K562 (cell line): ENCODE data around the gene FN3K. TPM values are rescaled to one million over a fixed set of nuclear protein-coding genes. Genes with fewer than 3 reads are reported as not detected.

ENCODE experiments used
- ARID3A ChIP-seq: IDR thresholded peaks from 2 replicates; pipeline ENCODE4 v1.6.1; 2012; ENCODE audit warnings: low read depth, low read length, improper control_type of control experiment, borderline replicate concordance
- ATF1 ChIP-seq, 2 experiments: fragments of 450-650 bp in 1 of 2; IDR thresholded peaks; 2 replicates each; pipeline ENCODE4 v1.6.1; 2016; ENCODE audit warnings: missing compliant biosample characterization in 1 of 2, missing genetic modification characterization in 1 of 2
- CBFB ChIP-seq: sonication (generic); formaldehyde crosslinking; IDR thresholded peaks from 2 replicates; pipeline ENCODE4 v1.4.0; 2020; ENCODE audit warnings: mild to moderate bottlenecking, missing genetic modification reagents
- CHD4 ChIP-seq: fragments of 200-600 bp; sonication (generic); IDR thresholded peaks from 3 replicates; pipeline ENCODE4 v1.6.1; 2012; ENCODE audit warnings: low read depth, mild to moderate bottlenecking, mixed read lengths, low read length, inconsistent platforms; ENCODE audit not compliant: insufficient read depth, insufficient replicate concordance, poor library complexity, severe bottlenecking
- ELF4 ChIP-seq: fragments of 450-650 bp; formaldehyde crosslinking; IDR thresholded peaks from 2 replicates; pipeline ENCODE4 v1.4.0; 2022; ENCODE audit warnings: missing genetic modification characterization
- HDAC3 ChIP-seq: fragments of 450-650 bp; IDR thresholded peaks from 2 replicates; pipeline ENCODE4 v1.6.1; 2018; ENCODE audit warnings: borderline replicate concordance, mild to moderate bottlenecking, moderate library complexity; ENCODE audit not compliant: partially characterized antibody
- HMG20B ChIP-seq: fragments of 250-450 bp; sonication (Bioruptor Pico); IDR thresholded peaks from 2 replicates; pipeline ENCODE4 v1.5.0; 2021; ENCODE audit warnings: mild to moderate bottlenecking
- HMGXB4 ChIP-seq: sonication (generic); formaldehyde crosslinking; IDR thresholded peaks from 2 replicates; pipeline ENCODE4 v1.8.1; 2023; ENCODE audit warnings: mild to moderate bottlenecking, missing genetic modification reagents
- HNRNPUL1 ChIP-seq: fragments of 200-400 bp; formaldehyde crosslinking; IDR thresholded peaks from 2 replicates; pipeline ENCODE4 v1.6.1; 2017; ENCODE audit warnings: low read length
- MEF2D ChIP-seq: conservative IDR thresholded peaks from 2 replicates; pipeline ENCODE4 v1.6.1; 2016; ENCODE audit warnings: low read depth, missing genetic modification characterization, missing compliant biosample characterization
- MLX ChIP-seq, 2 experiments: fragments of 450-650 bp in 1 of 2; sonication (generic) in 1 of 2; formaldehyde crosslinking; conservative IDR thresholded peaks; 2 replicates each; pipeline versions ENCODE4 v1.4.0 to v1.8.1; 2020 to 2022; ENCODE audit warnings: mild to moderate bottlenecking in 1 of 2, missing genetic modification reagents in 1 of 2
- NR4A1 ChIP-seq, 2 experiments: fragments of 250-450 bp in 1 of 2; fragments of 450-650 bp in 1 of 2; sonication (Bioruptor Pico) in 1 of 2; IDR thresholded peaks; 2 replicates each; pipeline versions ENCODE4 v1.4.0 to v1.6.1; 2016 to 2020; ENCODE audit warnings: mild to moderate bottlenecking in 2 of 2, missing compliant biosample characterization in 1 of 2, missing genetic modification characterization in 1 of 2, moderate library complexity in 1 of 2
- SAFB2 ChIP-seq: fragments of 200-400 bp; formaldehyde crosslinking; IDR thresholded peaks from 2 replicates; pipeline ENCODE4 v1.6.1; 2018; ENCODE audit warnings: borderline replicate concordance, low read length, low read depth, moderate library complexity; ENCODE audit not compliant: severe bottlenecking
- SMARCC2 ChIP-seq: fragments of 450-650 bp; IDR thresholded peaks from 2 replicates; pipeline ENCODE4 v1.6.1; 2017; ENCODE audit warnings: antibody characterized with exemption, moderate library complexity, mild to moderate bottlenecking, low read depth
- SRSF7 ChIP-seq: fragments of 200-400 bp; formaldehyde crosslinking; optimal IDR thresholded peaks from 2 replicates; pipeline ENCODE3; 2017; ENCODE audit warnings: mild to moderate bottlenecking, low read depth, low read length
- TEAD4 ChIP-seq, 2 experiments: sonication (generic) in 1 of 2; formaldehyde crosslinking in 1 of 2; IDR thresholded peaks; 2 replicates each; pipeline versions ENCODE4 v1.6.1 to v1.8.0; 2012 to 2022; ENCODE audit warnings: borderline replicate concordance in 1 of 2, inconsistent platforms in 1 of 2, low read length in 1 of 2, mild to moderate bottlenecking in 1 of 2, missing genetic modification reagents in 1 of 2
- TOE1 ChIP-seq, 2 experiments: fragments of 450-650 bp in 1 of 2; sonication (generic) in 1 of 2; formaldehyde crosslinking in 1 of 2; IDR thresholded peaks; 2 replicates each; pipeline versions ENCODE4 v1.7.1 to v1.8.0; 2016 to 2022; ENCODE audit warnings: borderline replicate concordance in 2 of 2, mild to moderate bottlenecking in 2 of 2, antibody characterized with exemption in 1 of 2, inconsistent platforms in 1 of 2, low read depth in 1 of 2, missing genetic modification reagents in 1 of 2, moderate library complexity in 1 of 2
- ZNF717 ChIP-seq: fragments of 250-450 bp; sonication (Bioruptor Pico); IDR thresholded peaks from 2 replicates; pipeline ENCODE4 v1.5.0; 2021
- ZNF79 ChIP-seq: fragments of 250-450 bp; sonication (Bioruptor Pico); IDR thresholded peaks from 2 replicates; pipeline ENCODE4 v1.4.0; 2020; ENCODE audit warnings: low read depth, mild to moderate bottlenecking, moderate library complexity
- polyA plus RNA-seq, 8 experiments: library from polyadenylated mRNA; depleted of rRNA in 4 of 8; stranded (reverse) in 5 of 8; unstranded in 3 of 8; fragments of >200 nt; fragmentation: Nextera tagmentation in 2 of 8; fragmentation: Illumina TruSeq in 1 of 8; extraction: Ambion mirVana in 2 of 8; extraction: Trizol in 1 of 8; gene quantifications; 2 replicates each; pipeline versions ENCODE4 v1.2.1 to v1.2.3, GENCODE V29; 2011 to 2014; ENCODE audit warnings: inconsistent platforms in 1 of 8, missing spikeins in 1 of 8
- total RNA-seq, 7 experiments: library from RNA; depleted of rRNA in 6 of 7; stranded (reverse); fragments of >200 nt in 6 of 7; fragmentation: Illumina TruSeq in 2 of 7; extraction: Trizol in 2 of 7; gene quantifications; 2 replicates each; pipeline versions ENCODE4 v1.2.1 to v1.2.3, GENCODE V29; 2011 to 2021; ENCODE audit warnings: low replicate concordance in 1 of 7

Gene FN3K
- total and polyA plus RNA-seq, 9 of the 15 experiments (the other 6 are each of a cell fraction or from before 2014, with no cell fraction given): 0.08 to 22.7 (median 3.8) TPM

GRCh38 chr17:82734987-82735866 is at the start of gene FN3K (continued):
- TF ChIP-seq TEAD4 (IDR thresholded peaks at IDR 0.05; ENCODE audit: low read length) (no peak), TEAD4 (CRISPR knock-in tag; IDR thresholded peaks at IDR 0.05; ENCODE audit: borderline replicate concordance) (no peak), MEF2D (tag) (no peak), HNRNPUL1 (no peak), ATF1 (CRISPR knock-in tag; IDR thresholded peaks at IDR 0.05) (0 out of 2 replicates have a peak, but pooled peaks have one; percentile 53), ATF1 (tag; IDR thresholded peaks at IDR 0.05) (peak; percentile 95), HDAC3 (no peak), HMG20B (CRISPR knock-in tag) (no peak), NR4A1 (CRISPR knock-in tag; IDR thresholded peaks at IDR 0.05) (no peak), NR4A1 (tag; IDR thresholded peaks at IDR 0.05) (0 out of 2 replicates have a peak, but pooled peaks have one; percentile 40), CHD4 (no peak), TOE1 (IDR thresholded peaks at IDR 0.05; ENCODE audit: borderline replicate concordance) (no peak), TOE1 (CRISPR knock-in tag; IDR thresholded peaks at IDR 0.05; ENCODE audit: borderline replicate concordance, low read depth) (no peak), ARID3A (no peak), SAFB2 (no peak), MLX (CRISPR knock-in tag; conservative IDR thresholded peaks at IDR 0.05) (no peak), SRSF7 (no peak), ZNF79 (no peak), HMGXB4 (CRISPR knock-in tag) (peak; percentile 75; the same call in 1 of the 2 replicates), ELF4 (no peak), SMARCC2 (no peak), ZNF717 (CRISPR knock-in tag) (no peak), CBFB (no peak)
